Stimulated activated CD4-positive, alpha-beta T cell treated with anti-CD3 and anti-CD28 coated beads, TNF-alpha, amount 100 ng/mL, for 24 hours (primary cell): ENCODE data around the gene RPS19BP1.

Experiments
- DNase-seq, 3 experiments: peaks; one replicate each; pipeline ENCODE4 v3.0.0-alpha.2; 2020; ENCODE audit warnings: low read depth in 3 of 3

RPS19BP1 gene

DNA sequence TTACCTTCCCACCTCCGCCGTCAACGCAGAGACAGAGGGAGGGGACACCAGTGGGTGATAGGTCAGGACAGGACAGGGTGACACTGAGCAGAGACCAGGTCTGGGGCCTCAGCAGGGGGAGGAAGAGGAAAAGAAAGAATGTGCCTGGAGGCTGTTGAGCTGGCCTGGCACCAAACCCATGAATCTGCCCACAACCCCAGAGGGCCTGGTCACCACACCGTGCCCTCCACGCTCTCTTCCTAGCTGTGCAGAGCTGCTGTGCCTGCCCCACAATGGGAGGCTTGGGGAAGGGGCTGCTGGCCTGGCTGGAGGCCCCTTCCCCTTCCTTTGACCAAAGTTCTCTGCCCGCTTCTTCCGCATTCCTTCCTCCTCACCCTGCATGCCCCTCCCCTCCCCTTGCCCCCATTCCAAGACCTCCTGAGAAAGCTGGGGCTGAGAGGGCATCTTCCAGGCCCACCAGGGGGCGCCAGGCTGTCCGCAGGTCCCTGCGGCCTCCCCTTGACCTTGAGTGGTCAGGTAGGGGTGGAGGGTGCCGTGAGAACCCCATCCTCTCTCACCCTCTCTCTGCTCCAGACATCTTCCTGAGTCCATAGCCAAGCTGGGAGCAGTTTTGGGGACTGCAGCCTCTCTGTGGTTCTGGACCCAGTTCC is 27.0 kb upstream of the RPS19BP1 start:
- DNase-seq = no peak

DNA sequence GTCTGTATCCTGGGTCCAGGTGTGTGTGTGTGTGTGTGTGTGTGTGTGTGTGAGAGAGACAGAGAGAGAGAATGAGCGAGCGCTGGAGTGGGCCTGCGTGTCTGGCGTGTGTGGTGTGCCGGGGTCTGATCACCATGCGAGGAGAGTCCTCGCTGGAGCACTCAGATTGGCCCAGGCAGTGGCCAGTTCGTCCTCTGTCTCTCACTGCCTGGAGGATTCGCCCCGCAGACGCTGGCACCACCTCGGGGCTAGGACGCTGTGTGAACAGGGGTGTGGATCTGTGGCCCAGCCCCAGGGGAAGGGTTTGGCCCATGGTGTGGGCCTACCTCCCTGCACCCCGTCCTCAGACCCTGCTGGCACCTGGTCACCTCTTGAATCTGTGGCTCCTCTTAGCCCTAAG is 26.4 kb upstream of the RPS19BP1 start:
- no peak for DNase-seq

DNA sequence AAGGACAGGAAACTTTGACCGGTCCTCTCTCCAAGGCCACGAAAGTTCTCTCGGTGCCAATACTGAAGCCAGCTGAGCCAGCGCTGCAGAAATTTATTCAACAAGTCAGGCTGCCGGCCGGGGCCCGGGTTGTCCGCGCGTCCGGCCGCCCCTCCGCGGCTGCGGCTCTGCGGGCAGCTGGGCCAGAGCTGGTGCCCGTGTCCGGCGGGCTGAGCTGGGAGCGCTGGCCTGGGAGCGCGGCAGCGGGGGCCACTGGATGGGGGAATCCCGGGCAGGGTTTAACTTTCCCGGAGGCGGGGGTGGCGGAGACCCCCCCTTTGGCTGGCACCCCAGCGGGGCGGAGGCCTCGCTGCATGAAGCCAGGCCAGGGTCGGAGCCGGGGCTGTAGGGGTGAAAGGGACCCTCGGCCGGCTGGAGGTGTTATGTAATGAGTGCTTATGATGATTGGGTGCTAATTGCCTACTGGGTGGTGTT is 25.7 kb upstream of the RPS19BP1 start:
- DNase-seq = no peak

DNA sequence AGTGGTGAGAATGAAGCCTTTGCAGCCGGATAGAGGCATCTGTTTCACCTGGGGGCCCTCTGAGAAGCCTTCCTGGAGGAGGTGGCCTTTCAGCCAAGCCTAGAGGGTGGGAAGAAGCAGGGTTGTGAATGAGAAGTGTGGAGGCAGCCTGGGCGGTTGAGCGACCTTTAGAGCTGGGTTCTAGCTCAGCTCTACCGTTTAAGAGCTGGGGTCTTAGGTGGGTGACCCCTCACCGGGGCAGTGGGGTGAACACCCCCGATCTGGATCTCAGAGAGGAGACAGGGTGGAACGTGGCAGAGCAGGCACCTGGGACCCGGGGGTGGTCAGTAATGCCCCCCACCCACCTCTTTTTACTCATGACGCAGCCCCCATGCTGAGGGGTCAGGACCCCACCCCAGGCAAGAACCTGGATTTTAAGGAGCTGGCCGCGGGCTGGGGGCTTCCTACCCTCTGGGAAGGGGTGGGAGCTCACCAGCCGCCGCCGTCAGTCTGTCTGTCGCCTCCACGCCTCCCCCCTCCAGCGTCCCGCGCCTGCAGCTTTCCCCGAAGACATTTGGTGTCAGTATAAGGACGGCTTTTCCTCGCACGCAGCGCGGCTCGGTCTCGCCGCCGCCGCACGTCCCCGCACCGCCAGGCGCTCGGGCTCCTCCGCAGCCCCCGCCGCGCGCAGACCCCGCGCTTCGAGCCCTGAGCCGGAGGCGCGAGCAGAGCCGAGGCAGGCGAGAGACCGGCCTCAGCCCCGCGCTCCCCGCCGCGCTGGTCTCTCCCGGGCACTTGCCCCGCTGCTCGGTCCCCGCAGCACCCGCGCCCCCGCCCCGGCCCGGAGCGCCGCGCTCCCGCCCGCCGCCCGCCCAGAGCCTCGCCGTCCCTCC is 24.7 kb upstream of the RPS19BP1 start:
- DNase-seq = peak; percentile 20 to 58 (median 32)

DNA sequence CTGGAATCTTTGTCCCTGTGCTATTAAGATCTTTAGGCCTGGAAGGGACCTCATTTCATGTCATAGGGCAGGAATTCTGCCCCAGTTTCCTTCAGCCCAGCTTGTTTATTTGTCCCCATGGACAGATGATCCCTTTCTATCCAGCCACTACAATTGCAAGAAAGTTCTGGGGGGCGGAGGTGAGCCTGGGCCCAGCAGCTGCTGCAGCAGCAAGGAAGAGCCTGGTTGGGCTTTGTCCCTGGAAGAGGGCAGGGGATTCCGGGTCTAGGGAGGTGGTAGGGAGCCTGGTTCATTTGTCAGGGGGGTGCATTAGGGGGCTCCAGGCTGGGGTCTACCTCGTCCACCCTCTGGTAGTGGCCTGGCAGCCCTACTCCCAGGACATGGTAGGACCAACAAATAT is 21.6 kb upstream of the RPS19BP1 start:
- DNase-seq = no peak

DNA sequence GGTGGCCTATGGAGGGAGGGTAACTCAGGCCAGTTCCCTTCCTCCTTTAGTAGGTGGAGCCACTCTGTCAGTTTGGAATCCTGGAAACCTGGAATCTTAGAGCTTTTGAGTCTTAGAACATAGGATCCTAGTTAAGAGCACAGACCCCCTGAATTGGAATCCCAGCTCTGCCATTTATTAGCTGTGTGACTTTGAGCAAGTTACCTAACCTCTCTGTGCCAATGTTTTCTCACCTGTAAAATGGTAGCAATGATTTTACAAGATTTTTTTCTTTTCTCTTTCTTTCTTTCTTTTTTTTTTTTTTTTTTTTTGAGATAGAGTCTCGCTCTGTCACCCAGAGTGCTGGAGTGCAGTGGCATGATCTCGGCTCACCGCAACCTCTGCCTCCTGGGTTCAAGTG is 20.9 kb upstream of the RPS19BP1 start:
- DNase-seq = no peak

DNA sequence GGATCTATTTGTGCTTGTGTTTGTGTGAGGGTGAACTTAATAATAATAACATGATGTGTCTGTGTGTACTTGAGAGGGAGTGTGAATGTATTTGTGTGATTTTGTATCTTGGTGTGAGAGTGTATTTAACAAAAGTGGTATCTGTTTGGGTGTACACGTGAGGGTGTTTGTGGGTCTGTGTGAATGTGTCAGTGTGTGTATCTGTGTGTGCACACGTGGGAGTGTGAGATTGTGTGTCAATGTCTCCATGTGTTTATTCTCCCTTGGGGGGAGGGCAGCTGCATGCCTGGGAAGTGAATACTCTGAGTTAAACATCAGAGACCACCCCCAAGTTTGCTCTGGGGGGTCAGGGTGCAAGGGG is 15.0 kb upstream of the RPS19BP1 start:
- no peak for DNase-seq

DNA sequence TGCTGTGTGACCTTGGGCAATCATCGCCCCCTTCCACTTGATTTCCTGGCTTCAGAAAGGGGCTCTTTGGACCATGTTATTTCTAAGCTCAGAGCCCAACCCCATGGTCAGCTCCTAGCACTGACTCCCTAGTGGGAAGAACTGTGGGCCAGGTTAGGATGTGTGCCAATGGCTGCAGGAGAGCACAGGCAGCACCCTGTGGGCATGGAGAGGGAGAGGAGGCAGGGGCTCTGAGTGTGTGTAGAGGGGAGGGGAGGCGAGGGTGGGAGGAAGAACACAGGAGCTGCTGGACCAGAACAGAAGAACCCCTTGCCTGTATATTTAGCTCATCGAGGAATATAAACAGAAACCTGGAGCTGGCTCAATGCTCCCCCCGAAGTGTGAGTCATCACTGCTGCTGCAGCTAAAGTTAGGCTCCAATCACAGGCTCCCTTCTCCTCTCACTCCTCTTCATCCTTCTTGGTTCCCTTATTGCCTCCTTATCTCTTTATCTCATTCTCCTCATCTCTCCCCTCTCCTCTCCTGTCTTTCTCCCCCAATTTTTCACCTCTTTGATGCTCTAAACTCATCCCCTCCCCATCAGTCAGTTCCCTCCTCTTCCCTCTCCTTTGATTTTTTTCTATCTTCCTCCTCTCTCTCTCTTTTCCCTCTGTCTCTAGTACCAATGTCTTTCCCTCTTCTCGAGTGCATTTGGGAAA is 14.5 kb upstream of the RPS19BP1 start:
- no peak for DNase-seq

DNA sequence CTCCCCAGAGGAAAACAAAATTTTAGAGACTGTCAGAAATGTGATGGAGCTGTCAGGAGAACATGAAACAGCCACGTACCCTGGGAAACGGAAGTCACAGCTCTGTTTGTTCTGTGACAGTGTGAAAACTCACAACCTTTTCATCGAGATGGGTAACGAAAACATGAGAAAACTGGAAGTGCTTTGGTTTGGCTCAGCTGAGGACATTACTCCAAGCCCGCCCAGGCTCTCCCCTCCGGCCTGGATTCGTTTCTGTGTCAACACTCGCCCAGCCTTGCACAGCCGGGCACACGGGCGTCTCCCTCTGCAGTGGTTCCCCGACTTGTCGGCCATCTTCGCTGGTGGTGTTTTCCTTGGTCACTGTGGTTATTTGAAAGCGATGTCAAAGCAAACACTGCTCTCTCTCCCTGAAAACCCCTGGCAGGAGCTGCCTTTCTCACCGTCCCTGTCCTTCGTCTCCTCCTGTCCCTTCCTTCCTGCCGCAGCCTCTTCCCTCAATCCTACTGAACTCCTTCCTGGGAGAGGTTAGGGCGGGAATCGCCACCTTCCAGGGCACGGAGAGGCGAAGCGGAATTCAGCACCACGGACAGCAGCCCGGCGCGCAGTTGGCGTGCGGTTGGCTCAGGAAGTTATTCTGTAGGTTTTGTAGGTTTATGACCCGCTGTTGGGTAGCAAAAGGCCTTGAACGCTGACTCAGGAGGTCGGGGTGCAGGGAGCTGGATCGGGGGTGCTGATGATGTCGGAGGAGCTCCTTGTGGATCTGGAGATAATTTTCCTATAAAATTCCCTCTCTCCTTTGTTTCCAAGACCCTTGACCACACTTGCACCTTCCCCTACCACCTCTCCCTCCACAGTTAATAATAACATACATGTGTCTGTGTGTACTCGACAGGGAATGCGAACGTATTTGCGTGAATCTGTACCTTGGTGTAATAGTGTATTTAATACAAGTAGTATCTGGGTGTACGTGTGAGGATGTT is 13.1 kb upstream of the RPS19BP1 start:
- DNase-seq = peak in 2 of 3 experiments; percentile 42 to 65

DNA sequence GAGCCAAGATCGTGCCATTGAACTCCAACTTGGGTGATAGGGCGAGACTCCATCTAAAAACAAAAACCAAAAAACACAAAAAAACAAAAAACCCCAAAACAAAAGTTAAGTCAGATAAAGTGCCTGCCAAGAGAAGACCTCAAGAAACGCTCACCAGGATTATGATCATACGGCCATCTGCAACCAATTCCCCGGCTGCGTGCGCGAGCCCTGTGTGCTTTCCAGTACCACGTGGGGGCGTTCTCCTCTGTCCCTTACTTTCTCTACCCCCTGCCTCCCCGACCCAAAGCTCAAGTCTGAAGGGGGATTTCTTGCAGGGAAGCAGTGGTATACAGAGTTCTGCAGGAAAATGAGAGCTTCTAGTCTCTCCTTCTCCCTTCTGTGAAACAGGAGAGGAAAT is 10.5 kb upstream of the RPS19BP1 start:
- DNase-seq = no peak

DNA sequence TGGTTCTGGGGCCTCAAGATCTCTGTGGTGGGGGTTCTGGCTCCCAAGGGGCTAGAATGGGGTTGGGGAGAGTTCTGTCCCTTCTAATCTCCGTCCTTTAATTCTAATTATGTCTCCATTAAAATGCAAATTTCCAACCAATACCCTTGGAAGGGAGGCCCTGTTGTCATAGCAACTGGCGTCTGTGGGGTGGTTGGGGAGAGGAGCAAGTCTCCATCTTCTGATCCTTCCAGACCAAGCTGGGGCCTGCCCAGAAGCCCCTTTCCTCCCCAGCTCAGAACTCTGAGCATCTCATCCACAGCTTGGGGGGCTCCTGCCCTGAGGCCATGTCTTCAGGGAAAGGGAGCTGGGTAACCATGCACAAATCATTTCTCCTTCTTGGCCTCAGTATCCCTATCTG is 5.4 kb upstream of the RPS19BP1 start:
- DNase-seq = no peak

DNA sequence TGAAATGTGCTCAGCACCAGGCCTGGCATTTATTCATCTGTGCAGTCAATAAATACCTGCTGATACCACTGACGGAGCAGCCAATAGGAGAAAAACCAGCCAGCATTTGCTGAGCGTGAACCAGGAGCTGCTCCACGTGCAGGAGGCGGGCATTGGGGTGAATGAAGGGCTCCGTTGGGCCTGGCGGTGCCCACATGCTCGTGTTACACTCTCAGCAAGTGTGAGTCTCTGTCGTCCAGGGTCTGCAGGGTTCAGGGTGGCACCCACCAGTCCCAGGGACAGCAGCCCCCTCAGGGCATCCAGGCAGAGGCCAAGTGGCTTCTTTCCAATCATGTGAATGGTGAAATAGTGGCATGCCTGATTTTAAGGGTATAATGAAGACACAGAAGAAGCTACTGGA is 4.2 kb upstream of the RPS19BP1 start:
- DNase-seq = no peak

DNA sequence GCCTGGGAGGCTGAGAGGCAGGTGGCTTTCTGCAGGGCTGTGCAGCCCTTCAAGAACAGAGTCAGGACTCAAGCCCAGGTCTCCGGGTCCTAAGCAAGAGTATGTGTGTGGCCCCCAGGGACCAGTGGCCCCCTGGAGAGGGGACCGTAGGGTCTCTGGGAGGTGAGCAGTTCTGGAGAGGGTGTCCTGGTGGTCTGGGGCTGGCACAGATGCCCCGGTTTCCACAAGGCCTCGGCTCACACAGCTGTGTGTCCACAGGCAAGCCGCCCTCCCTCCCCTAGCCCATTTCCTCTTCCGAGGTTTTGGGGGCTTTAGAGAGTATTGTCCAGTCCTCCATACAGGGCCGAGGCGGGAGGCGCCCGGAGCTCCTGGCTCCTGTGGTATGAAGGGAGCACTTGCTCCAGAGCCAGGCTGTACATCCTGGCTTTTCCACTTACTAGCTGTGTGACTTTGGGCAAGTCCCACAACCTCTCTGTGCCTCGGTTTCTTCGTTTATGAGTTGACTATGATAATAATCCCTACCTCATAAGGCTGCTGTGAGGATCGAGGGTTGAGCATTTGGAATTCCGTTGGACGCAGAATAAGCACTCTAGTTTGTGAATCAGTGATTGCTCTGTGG is 3.4 kb upstream of the RPS19BP1 start:
- no peak for DNase-seq

DNA sequence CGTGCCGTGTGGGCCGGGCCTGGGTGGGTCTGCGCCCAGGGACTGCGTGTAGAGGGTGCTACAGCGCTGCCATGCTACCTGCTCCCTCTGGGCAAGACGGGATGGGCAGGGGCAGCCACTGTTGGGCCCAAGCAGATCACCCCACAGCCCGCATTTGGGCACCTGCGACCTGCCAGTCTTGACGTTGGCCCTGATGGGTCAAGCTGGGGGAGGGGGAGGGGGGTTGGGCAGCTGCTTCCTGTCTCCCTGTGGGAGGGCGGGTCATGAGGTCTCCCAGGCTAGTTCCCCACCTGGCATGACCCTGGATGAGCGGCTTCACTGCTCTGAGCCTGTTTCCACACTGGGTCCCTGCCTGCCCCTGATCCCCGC is 2.8 kb upstream of the RPS19BP1 start:
- no peak for DNase-seq

DNA sequence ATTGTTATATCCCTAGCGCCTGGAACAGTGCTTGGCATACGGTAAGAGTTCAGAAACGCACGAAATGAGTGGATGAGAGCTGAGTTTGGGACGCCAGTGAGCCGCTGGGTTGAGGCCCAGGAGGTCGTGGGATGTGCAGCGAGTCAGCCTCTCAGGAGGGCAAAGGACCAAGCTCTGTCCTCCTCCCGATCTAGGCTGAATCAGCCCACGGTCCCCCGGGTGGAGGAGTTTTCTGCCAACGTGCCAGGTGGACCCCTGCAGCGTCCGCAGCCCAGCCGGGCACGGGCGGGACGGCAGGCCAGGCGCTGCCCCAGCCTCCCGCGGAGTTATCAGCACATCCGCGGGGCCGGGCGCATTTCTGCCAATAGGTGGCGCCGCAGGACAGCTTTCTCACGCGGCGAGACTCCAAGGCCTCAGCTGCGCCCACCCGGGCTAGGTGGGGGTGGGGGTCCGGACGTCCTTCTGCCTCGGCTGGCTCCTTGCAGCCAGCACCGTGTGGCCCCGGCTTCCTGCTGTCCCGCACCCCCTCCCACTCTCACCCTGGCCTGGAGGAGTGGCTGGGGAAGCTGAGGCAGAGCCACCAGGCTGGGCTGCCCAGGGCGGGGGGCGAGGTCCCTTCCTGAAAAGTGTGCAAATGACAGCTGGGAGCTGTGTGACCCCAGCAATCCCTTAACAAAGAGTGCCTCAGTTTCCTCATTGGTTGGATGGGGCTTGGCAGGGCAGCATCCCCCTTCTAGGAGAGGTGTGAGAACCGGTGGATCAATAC is 2.2 kb upstream of the RPS19BP1 start:
- DNase-seq = peak; percentile 60 to 79 (median 69)

DNA sequence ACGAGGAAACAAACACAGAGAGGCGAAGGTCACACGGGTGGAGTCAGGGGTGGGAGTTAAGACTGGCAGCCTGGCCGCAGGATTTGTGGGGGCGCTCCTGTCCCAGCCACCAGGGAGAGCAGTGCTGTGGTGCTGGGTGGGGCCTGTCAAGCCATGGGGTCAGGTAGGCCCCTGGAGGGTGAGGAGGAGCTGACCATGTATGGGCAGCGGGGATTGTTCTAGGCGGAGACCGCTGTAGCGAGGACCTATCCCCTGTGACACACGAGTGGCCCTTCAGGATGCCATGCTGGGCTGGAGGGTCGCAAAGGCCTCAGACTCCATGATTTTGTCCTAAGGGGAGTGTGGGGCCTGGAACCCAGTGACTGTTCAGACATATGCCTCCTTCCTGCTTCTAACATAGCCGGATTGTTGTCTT is 1.6 kb upstream of the RPS19BP1 start:
- DNase-seq = no peak

DNA sequence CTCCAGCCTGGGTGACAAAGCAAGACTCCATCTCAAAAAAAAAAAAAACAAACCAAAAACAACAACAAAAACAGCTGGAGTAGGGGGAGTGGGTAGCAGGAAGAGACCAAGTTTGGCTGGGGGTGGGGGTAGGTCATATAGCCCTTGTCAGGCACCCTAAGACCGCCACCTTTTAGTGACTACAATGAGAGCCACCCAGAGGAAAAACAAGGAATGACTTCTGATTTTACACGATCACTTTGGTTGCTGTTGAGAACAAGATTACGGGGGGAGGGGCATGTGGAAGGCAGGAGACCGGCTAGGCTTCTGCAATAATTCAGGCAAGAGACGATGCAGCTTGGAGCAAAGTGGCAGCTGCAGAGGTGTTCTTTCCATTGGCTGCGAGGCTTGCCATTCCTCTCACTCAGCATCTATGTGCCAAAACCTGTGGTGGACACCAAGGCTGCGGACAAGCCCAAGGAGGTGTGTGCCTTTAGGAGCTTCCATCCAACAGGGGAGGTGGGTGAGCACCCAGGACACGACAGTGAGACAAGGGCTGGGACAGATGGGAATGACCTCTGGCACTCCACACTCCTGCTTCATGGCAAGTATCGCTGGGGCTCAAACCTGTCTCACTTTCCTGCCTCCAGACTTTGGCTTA is 1.7 kb downstream of the RPS19BP1 start:
- DNase-seq = no peak

DNA sequence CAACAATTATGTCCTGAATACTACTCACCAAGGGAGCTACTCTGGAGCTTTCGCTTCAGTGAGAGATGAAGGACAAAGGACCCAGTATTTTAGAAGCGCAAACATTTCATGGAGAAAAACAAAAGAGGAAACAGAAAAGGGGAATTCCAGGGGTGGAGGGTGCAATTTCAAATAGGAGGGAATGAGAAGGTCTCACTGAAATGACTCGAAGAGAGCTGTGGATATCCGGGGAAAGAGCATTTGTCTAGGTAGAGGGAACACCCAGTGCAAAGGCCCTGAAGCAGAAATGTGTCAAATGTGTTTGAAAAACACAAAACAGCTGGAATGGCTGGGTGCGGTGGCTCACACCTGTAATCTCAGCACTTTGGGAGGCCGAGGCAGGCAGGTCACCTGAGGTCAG is 2.4 kb downstream of the RPS19BP1 start:
- no peak for DNase-seq

DNA sequence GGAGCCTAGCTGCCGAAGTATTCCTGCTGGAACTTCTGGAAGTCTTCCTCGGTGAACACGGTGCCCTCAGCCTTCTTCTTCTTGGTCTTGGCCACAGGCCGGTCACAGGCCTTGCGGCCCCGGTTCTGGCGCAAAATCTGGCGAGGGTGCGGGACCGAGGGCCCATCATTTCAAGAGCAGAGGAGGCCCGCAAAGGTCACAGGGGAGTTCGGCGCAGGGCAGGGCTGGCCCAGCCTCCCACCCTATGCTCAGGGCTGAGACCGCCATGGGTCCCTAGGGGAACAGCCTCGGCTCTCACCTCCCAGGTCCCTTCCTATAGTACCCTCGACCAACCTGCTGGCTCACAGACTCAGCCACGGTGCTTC is 3.1 kb downstream of the RPS19BP1 start:
- DNase-seq = no peak
